HG02981 (cell line): Measurements from ENCODE around the gene CYTH1.

ENCODE experiments used
- ATAC-seq: cut with Tn5 transposase; IDR thresholded peaks from one replicate; pipeline ENCODE4 v1.9.1; 2021; ENCODE audit warnings: mild to moderate bottlenecking, moderate library complexity; ENCODE audit not compliant: unreplicated experiment

CYTH1 gene

DNA sequence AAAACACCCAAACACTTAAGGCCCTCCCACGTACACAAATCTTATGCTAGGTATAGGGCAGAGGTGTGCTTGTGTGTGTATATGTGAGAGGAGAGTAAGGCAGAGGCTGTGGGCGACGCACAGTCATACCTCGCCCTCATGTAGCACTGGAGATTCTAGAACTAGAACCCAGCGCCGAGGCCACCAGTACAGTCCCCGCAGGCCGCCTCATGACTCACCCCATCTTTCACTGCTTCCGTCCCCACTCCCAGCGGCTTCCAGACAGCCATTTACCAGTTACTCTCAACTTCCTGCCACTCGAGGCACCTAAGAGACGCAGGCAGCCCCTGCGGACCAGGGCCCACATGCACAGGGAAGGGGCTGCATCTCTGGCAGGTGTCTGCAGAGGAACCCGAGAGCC, 23.2 kb upstream of the CYTH1 start:
- no peak for ATAC-seq

DNA sequence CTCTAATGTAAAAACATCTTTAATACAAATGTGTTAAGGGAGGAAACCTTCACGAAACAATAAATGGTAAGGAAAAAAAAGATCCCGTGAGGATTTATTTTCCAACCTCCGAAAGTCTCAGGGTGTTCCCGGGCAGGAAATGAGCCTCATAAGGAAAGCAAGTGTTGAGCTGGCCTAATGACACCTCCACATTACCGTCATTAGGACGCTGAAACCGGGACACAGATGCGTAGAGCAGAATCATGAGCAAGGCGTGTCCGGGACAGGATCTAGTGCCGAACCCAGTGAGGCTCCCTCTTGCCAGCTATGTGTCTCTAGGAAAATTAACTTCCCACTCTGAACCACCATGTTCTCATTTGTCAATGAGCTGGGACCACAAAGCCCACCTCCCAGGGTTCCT, 22.7 kb upstream of the CYTH1 start:
- no peak for ATAC-seq

DNA sequence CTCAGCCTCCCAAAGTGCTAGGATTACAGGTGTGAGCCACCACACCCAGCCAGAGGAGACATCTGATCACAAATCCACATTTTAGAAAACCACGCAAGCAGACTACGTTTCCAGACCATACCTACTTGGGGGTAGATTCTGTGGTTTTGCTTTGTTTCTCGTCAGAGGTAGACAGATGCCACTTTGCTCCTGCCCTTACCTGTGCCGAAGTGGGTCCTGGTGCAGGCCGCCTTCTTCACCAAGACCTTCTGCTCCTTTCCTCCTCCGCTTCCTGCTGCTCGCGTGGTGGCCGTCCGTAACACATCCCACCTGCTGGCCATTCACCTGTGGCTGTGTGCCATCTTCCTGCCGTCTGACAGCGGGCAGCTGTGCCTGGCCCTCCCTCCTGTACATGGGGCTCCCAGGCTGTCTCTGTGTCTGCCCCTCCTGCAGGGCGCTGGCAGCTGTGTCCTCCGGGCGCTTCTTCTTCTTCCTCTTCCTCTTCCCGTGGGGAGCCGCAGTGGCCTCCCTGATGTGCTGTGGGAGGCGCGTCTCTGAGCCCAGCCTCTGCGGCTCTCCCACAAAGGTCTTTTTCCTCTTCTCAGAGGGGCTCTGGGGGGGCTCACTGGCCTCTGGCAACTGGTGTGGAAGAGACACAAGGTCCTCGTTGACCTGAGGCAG, 21.2 kb upstream of the CYTH1 start:
- no peak for ATAC-seq

DNA sequence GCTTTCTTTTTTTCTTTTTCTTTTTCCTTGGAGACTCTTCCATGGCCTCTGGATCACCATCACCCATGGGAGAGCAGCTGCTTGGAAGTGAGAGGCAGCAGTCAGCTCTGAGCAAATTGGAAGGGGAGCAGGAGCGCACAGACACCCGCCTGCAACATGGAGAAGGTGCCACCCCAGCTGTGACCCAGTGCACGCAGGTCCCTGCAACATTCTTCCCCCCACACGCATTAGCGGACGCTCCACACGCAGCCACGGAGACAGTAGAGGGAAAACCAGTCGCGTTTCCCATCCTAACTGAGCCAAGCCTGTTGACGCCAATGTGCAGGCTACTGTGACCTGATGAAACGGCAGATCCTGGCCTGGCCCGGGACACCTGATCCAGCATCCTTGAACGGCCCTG, 20.4 kb upstream of the CYTH1 start:
- ATAC-seq: no peak

DNA sequence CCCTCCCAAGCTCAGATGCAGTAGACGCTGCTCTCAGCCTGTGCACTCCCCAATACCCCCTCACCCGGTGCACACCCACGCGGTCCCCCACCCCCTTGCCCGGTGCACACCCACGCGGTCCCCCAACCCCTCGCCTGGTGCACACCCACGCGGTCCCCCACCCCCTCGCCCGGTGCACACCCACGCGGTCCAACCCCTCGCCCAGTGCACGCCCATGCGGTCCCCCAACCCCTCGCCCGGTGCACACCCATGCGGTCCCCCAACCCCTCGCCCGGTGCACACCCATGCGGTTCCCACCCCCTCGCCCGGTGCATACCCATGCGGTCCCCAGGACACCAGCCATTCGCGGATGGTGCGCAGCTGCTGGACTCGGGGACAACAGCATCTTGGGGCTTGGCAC, 19.9 kb upstream of the CYTH1 start:
- ATAC-seq: no peak

DNA sequence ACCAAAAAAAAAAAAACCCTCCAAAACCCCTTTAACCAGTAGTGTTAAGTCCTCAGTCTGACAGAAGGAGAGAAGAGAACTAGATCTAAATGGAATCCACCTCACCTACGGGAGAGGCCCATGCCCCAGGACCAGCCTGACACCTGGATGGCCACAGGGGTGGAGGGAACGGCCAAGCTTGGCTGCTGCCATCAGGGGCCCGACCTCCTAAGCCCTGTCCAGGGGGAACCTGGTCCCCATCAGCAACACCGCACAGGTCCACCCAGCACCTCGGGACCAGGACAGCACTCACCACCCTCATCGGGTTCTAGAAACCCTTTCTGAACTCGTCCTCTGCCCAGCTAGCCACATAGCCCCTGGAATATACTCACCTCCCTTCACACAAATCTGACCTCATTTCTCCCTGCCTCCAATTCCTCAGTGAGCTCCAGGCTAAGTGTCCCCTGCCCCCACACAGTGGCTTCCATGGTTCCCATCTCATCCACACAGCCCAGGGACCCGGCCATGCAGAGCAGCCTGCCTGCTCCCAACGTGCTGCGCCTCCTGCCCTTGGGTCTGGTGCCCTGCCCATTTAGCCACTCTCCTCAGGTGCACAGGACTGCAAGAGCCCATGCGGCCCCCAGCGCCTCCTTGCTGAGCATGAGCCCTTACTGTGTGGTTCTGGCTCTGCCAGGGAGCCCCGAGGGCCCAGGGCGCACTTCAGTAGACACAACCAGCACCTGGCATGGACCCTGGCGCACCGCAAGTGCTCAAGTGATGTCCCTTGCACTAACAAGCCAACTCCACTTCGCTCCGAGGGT, 18.3 kb upstream of the CYTH1 start:
- ATAC-seq: no peak

DNA sequence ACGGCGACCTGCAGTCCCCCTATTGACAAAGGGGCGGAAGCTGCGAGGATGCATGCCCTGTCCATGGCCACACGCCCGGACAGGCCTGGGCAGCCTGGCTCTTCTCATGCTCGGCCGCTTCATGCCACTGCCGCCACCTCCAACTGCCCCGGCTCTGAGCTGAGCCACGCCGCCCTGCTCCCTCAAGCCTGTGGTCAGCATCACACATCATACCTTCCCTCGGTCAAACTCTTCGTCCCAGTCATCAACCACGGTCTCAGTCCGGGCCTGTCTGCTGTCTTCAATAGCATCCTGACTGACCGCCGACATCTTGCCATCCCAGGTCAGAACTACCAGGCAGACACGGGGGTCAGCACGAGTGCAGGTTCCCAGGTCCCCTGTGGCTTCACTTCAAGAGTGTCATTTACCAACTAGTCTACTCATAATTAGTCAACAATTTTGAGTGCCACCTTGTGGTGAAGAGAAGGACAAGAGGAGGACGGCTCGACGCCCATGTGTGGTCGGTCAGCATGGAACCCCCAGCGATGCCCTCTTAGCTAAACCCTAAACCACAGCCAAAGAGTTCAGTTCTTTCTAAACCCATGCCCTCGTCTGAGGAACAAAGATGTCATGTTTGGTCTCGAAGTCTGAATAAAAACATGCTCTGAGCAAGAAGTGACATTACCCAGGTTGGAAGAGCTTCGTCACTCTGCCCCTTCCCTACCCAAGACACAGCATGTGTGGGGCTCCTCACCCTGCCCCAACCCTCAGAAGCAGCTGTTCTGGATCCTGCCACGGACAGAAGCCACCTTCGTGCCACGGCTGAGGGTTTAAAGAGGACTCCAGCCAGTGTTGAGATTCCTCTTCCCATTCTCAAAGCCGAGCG, 16.9 kb upstream of the CYTH1 start:
- ATAC-seq: no peak

DNA sequence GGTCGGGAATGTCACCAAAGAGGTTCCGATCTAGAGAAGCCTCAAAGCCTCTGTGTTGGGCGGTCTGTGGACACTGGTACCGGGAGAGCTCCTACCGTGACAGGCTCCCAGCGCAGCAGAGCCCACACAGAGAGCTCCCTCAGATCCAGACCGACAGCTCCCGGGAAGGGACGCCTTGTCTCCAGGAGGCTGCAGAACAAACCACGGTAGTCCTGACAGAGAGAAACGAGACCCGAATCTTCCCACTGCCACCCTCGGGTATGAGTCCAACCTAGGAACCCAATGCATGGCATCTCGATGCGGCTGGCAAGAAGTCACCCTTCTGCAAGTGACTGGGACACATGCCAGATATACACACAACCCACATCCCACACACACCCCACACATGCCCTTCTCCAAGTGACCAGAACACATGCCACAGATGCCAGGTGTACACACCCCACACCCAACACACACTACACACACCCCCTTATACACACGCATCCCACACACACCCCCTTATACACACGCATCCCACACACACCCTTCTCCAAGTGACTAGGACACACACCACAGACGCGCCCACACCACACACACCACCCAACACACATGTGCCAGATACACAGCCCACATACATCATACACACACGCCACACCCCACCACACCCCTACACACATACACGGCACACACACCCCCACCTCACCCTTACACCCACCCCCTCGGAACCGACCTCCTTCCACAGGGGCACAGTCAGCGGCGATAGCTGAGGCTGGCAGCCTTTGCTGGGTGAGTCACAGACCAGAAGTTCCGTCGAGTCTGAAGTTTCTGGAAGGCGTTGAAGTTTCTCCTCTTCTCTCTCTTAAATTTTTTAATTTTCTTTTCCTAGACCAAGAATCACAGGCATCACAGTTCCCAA, 15.9 kb upstream of the CYTH1 start:
- no peak for ATAC-seq

DNA sequence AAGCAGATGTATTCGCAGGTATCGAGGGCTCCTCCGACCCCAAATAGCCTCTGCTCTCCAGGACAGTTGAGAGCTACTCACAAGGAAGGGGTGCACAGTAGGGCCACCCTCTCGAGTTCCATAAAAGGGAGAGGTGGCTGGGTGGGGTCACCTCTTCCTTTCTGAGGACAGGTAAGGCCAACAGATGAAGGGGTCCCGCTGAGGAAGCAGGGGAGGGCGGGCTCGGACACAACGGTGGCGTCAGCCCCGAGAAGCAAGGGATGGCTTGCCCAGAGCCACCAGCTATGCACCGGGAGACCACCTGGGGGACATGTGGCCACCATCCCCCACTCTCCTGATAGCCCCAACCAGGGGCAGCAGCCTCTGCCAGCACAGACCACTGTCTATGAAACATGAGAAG, 15.1 kb upstream of the CYTH1 start:
- ATAC-seq: no peak

DNA sequence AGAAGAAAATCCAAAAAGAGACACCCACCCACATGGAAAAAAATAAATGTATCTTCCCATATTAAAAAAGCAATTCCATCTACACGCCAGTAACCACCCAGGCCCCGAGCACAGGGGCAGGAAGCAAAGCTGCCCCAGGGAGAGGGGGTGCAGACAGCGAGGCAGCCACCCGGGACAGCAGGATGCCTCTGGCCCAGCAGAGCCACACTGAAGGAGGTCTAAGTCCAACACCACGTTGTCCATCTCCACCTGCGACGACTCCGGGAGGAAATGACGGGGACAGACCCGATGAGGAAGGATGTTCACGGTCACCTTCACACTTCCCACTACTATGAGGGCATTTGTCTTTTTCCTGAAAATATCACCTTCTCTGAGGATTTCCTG, 14.4 kb upstream of the CYTH1 start:
- ATAC-seq: no peak

DNA sequence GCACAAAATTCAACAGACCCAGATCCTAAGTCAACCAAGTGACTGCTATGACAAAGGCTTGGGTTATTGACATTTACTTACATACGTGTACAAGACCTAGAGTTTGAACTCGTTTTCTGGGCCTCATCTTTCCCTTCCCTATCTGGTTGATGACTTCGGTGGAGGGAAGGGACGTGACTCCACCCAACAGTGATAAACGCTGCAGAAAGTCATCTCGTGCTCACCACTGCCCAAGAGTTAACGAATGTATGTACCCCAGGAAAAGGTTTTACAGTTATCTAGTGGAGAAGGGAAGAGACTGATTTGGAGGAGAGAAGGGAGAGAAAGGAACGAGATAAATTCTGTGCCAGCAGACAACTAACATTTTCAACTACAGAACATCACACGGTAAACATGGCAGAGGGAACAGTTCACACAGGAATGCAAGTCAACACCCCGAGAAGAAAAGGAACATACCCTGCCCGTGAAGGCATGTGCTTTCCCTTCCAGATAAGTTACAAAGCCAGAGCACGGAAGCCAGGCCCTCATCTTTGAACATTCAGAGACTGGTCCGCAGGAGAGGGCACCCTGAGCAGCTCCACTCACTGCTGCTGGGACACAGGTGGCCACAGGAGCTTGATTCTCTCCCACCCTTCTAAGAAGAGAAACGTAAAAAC, 13.9 kb upstream of the CYTH1 start:
- no peak for ATAC-seq

DNA sequence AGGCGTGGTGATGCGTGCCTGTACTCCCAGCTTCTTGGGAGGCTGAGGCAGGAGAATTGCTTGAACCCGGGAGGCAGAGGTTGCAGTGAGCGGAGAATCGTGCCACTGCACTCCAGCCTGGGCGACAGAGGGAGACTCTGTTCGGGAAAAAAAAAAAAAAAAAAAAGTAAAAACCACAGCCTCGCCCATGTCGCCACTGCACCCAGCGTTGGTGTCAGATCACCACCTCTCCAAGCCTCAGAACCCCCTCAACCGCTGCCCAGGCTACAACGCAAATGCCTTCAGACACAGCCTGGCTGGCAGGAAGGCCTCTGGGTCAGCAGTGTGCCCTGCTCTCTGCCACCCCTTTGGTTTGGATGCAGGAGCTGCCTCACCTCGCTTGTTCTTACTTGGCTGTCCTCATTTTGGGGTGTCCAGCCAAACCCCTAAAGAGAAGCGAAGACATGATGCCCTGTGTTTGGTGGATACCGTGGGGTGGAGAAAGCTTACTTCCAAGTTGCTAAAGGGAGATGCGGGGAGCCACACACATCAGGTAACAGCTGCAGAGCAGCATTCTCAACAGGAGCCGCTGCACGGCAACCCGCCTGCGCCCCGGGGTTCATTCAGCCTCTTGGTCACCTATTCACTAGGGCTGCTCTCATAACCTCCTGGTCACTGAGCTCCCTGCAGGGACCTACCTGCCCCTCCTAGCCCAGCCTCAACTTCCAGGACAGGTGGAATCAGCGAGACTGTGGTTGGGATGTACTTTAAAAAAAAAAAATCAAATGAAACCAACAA, 13.0 kb upstream of the CYTH1 start:
- no peak for ATAC-seq

DNA sequence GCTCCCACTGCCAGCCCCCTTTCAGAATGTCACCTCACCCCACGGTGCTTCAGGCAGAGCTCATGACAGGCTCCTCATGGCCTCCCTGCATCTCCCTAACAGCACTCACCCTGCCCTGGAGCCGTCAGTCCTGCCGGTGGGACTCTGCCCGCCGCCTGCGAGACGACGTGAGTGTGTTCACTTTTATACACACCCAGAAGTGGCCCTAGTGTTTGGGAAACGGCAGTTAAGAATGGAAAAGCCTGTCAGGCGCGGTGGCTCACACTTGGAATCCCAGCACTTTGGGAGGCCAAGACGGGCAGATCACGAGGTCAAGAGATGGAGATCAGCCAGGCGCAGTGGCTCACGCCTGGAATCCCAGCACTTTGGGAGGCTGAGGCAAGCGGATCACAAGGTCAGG, 12.3 kb upstream of the CYTH1 start:
- ATAC-seq: no peak

DNA sequence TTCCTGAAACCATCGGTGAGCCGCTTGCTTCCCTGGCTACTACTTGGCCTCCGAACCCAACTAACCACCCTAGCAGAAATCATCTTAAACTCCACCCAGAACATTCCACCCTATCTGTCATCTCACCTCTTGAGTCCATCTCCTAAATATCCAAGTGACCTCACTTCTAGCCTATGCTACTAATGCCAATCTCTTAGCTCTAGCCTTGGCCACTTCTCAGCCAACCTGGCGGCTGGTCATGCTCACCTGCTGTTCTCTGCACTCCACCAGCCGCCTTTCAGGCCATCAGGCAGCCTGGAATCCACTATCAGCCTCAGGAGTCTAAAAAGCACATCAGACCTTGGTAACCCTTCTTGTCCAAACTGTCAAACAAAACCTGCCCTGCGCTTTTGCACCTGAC, 11.9 kb upstream of the CYTH1 start:
- no peak for ATAC-seq

DNA sequence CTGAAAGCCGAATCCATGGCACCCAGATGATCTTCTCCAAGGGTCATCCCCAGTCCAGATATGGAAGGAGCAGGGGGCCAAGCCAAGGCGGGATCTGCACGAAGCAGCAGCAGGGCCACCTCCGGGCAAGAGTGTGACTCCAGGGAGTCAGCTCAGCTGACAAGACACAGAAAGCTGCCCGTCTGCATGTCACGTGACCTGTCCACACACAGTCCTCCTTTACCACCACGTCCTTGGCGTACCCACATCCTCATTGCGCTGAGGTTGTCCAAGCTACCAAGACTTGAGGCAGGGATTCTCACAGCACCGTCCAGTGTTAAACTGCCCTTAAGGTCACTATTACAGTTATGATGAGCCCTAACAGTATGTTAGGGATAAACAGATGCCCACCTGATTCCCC, 11.3 kb upstream of the CYTH1 start:
- no peak for ATAC-seq

DNA sequence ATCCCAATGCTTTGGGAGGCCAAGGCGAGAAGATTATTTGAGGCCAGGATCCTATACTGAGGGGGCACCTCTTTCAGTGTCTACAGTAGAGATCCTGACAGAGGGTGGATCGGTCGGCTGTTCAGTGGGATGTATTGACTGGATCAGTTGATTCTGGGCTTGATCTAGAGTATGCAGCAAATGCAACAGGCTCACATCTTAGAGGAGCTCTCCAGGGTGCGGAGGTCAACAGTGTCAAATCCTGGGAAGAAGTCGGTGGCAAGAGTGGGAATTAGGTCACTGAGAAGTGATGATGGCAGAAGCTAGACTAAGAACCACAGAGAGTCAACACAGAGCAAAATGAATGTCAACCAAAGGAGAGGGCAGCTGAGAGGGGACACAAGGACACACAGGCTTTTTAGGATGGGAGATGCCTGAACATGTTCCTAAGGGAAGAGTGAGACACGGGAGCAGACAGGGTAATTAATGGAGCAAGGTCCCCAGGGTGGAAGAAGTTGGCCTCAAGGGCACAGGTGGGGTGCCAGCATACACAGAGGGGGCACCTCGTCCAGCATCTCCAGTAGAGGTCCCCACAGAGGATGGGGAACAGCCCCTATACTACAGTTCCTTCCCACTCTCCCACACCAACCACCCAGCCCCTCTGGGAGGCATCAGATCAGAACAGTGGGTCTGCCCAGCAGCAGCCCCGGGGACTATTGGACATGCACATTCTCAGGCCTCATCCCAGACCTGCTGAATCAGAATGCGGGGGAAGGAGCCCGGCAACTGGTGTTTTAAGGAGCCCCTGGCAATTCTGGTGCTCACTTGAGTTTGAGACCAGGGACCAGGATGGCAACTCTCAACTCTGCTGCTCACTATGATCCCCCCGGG, 10.0 kb upstream of the CYTH1 start:
- no peak for ATAC-seq

DNA sequence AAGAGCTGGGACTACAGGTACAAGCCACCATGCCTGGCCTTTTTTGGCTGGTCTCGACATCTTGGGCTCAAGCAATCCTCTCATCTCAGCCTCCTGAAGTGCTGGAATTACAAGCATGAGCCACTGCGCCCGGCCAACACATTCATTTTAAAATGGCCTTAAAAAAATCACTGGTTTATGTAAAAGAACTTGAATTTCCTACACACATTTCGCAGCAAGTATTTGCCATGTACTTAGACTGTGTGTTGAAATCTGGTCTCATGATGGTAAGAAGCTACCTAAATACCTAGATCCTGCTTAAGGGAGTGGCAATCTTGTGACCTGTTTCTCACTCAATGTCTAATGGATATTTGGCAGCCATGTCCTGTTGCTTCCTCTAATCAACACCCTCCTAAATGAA, 8.5 kb upstream of the CYTH1 start:
- ATAC-seq: no peak

DNA sequence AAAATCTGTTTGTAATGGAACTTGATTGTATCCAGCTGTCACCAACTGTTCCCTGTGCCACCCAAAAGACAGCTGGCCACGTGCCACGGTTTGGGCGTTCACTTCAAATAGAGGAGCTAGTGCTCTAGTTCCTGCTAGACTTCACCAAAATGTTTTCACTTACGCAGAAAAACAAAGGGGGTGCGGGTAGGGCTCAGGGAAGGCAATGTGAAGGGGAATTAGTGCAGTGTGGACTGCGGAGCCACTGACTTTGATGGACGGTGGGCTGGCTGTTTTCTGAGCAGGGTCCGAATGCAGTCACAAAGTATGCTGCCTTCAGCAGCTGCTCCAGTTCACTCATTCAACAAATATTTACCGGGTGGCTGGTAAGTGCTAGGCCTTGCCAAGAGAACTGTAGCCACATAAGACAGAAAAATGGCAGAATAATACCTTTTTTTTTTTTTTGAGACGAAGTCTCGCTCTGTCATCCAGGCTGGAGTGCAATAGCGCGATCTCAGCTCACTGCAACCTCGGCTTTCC, 7.6 kb upstream of the CYTH1 start:
- ATAC-seq: no peak
